ENCODE measurements around the gene BLOC1S1.

Gene BLOC1S1

GRCh38 chr12:55765736-55766290 lies 50.0 kb downstream of the BLOC1S1 start:
- TF ChIP-seq CTCF (IDR thresholded peaks at IDR 0.05), result no peak
- no peak overlapping the region for H3K27ac ChIP-seq

GRCh38 chr12:55767156-55767555 lies 51.3 kb downstream of the BLOC1S1 start:
- no peak for TF ChIP-seq ZFX (IDR thresholded peaks at IDR 0.05; ENCODE audit: borderline replicate concordance)
- TF ChIP-seq CTCF (IDR thresholded peaks at IDR 0.05), result no peak
- no peak overlapping the region for H3K27ac ChIP-seq
